Mononuclear cell (primary cell): ENCODE data around the gene CACNA1H. TPM values are rescaled to one million over a fixed set of nuclear protein-coding genes. Genes with fewer than 3 reads are reported as not detected.

Experiments
- H3K27me3 ChIP-seq: 2 replicates; pipeline ENCODE4 v1.6.0; 2011; ENCODE audit warnings: low read length, control low read depth; ENCODE audit not compliant: insufficient read depth
- H3K4me1 ChIP-seq: 2 replicates; pipeline ENCODE4 v1.5.1; 2011; ENCODE audit warnings: mild to moderate bottlenecking, low read length, control low read depth; ENCODE audit not compliant: insufficient read depth
- H3K4me3 ChIP-seq: 2 replicates; pipeline ENCODE4 v1.5.1; 2011; ENCODE audit warnings: mild to moderate bottlenecking, low read length, moderate library complexity
- H3K9me3 ChIP-seq: 2 replicates; pipeline ENCODE4 v1.5.1; 2011; ENCODE audit warnings: low read depth, mild to moderate bottlenecking, control low read depth, low read length
- total RNA-seq: library from RNA; depleted of rRNA; stranded (reverse); fragments of >200 nt; gene quantifications from one replicate; pipeline ENCODE4 v1.2.3, GENCODE V29; 2012

Gene CACNA1H
- total RNA-seq, 1 donor = 0.52 TPM

GRCh38 chr16:1167276-1168107 lies 14.6 kb downstream of the CACNA1H start:
- Histone ChIP-seq H3K27me3 (no peaks in the 10 kb centered on the region), H3K4me3 (no peak overlapping the region), H3K9me3 (no peaks in the 10 kb centered on the region), H3K4me1 (no peaks in the 10 kb centered on the region)

- Histone ChIP-seq H3K4me3 (no peak overlapping the region), H3K9me3 (no peaks in the 10 kb centered on the region), H3K4me1 (no peaks in the 10 kb centered on the region), H3K27me3 (no peaks in the 10 kb centered on the region)
Observed at GRCh38 chr16:1168837-1169236, 15.9 kb downstream of the CACNA1H start.

- no peaks in the 10 kb centered on the region for H3K4me1 ChIP-seq
- no peaks in the 10 kb centered on the region for H3K9me3 ChIP-seq
- no peak overlapping the region for H3K4me3 ChIP-seq
- no peaks in the 10 kb centered on the region for H3K27me3 ChIP-seq
Observed at GRCh38 chr16:1169285-1170075, 16.6 kb downstream of the CACNA1H start.

- Histone ChIP-seq H3K9me3 (no peaks in the 10 kb centered on the region), H3K4me1 (no peaks in the 10 kb centered on the region), H3K27me3 (no peaks in the 10 kb centered on the region), H3K4me3 (no peak overlapping the region)
Observed at GRCh38 chr16:1170076-1170418, 17.1 kb downstream of the CACNA1H start.

GRCh38 chr16:1171001-1171400 lies 18.1 kb downstream of the CACNA1H start:
- H3K4me1 ChIP-seq = no peaks in the 10 kb centered on the region
- H3K9me3 ChIP-seq = no peaks in the 10 kb centered on the region
- no peak overlapping the region for H3K4me3 ChIP-seq
- H3K27me3 ChIP-seq = no peaks in the 10 kb centered on the region

GRCh38 chr16:1171854-1172428 lies 19.0 kb downstream of the CACNA1H start:
- Histone ChIP-seq H3K27me3 (no peaks in the 10 kb centered on the region), H3K4me3 (no peak overlapping the region)

GRCh38 chr16:1172651-1173050 lies 19.7 kb downstream of the CACNA1H start:
- Histone ChIP-seq H3K9me3 (no peaks in the 10 kb centered on the region), H3K27me3 (no peaks in the 10 kb centered on the region), H3K4me1 (no peaks in the 10 kb centered on the region), H3K4me3 (no peak overlapping the region)

More at GRCh38 chr16:1171854-1172428, 19.0 kb downstream of the CACNA1H start:
- Histone ChIP-seq H3K4me1 (no peaks in the 10 kb centered on the region), H3K9me3 (no peaks in the 10 kb centered on the region)

- no peaks in the 10 kb centered on the region for H3K27me3 ChIP-seq
- no peak overlapping the region for H3K4me3 ChIP-seq
- H3K9me3 ChIP-seq = no peaks in the 10 kb centered on the region
- H3K4me1 ChIP-seq = no peaks in the 10 kb centered on the region
Observed at GRCh38 chr16:1173788-1174451, 21.0 kb downstream of the CACNA1H start.

- no peaks in the 10 kb centered on the region for H3K27me3 ChIP-seq
- H3K4me1 ChIP-seq = no peaks in the 10 kb centered on the region
- H3K4me3 ChIP-seq = no peak overlapping the region
- H3K9me3 ChIP-seq = no peaks in the 10 kb centered on the region
Observed at GRCh38 chr16:1174477-1175357, 21.8 kb downstream of the CACNA1H start.

- Histone ChIP-seq H3K9me3 (no peaks in the 10 kb centered on the region), H3K4me1 (no peaks in the 10 kb centered on the region), H3K27me3 (no peaks in the 10 kb centered on the region), H3K4me3 (no peak overlapping the region)
Observed at GRCh38 chr16:1175566-1176279, 22.8 kb downstream of the CACNA1H start.

GRCh38 chr16:1176280-1176897 lies 23.5 kb downstream of the CACNA1H start:
- Histone ChIP-seq H3K27me3 (no peaks in the 10 kb centered on the region), H3K4me1 (no peaks in the 10 kb centered on the region), H3K4me3 (no peak overlapping the region), H3K9me3 (no peaks in the 10 kb centered on the region)

GRCh38 chr16:1177053-1177452 lies 24.1 kb downstream of the CACNA1H start:
- no peaks in the 10 kb centered on the region for H3K27me3 ChIP-seq
- H3K9me3 ChIP-seq = no peaks in the 10 kb centered on the region
- H3K4me1 ChIP-seq = no peaks in the 10 kb centered on the region
- H3K4me3 ChIP-seq = no peak overlapping the region

GRCh38 chr16:1177750-1178149 lies 24.8 kb downstream of the CACNA1H start:
- no peak overlapping the region for H3K4me3 ChIP-seq

More at GRCh38 chr16:1177750-1178149, 24.8 kb downstream of the CACNA1H start:
- H3K9me3 ChIP-seq = no peaks in the 10 kb centered on the region
- no peaks in the 10 kb centered on the region for H3K4me1 ChIP-seq
- H3K27me3 ChIP-seq = no peaks in the 10 kb centered on the region
